Adrenal gland (tissue), 12 donors: Measurements from ENCODE around the gene CNTLN. TPM values are rescaled to one million over a fixed set of nuclear protein-coding genes. Genes with fewer than 3 reads are reported as not detected.

Experiments used
- DNase-seq, 7 donors: peaks; one replicate each; pipeline ENCODE4 v3.0.0-alpha.2; 2019 to 2020
- H3K27ac ChIP-seq, 5 donors: fragments of 200-600 bp; sonication (generic) in 4 of 5; 1 replicate in 3 of 5; 2 replicates in 2 of 5; pipeline versions ENCODE4 v1.5.1 to v1.8.0; 2016 to 2020; ENCODE audit warnings: mild to moderate bottlenecking in 1 of 5
- H3K27me3 ChIP-seq: fragments of 200-600 bp; 2 replicates; pipeline ENCODE4 v1.8.0; 2021
- H3K36me3 ChIP-seq, 2 donors: fragments of 200-600 bp; replicated peaks in 1 of 2; 1 replicate in 1 of 2; 2 replicates in 1 of 2; pipeline versions ENCODE4 v1.5.1 to v1.8.0; 2018 to 2022
- H3K4me1 ChIP-seq, 2 donors: fragments of 200-600 bp; replicated peaks in 1 of 2; 1 replicate in 1 of 2; 2 replicates in 1 of 2; pipeline versions ENCODE4 v1.5.1 to v1.8.0; 2018 to 2021
- H3K4me3 ChIP-seq, 4 donors: fragments of 200-600 bp; sonication (generic) in 3 of 4; one replicate each; pipeline ENCODE4 v1.5.1; 2016 to 2018
- H3K9me3 ChIP-seq, 3 donors: fragments of 200-600 bp; sonication (generic) in 1 of 3; replicated peaks in 1 of 3; 1 replicate in 2 of 3; 2 replicates in 1 of 3; pipeline versions ENCODE4 v1.5.1 to v1.8.0; 2016 to 2021
- POLR2A ChIP-seq, 2 donors: fragments of 450-650 bp; IDR thresholded peaks; one replicate each; pipeline ENCODE4 v1.6.1; 2017; ENCODE audit warnings: antibody characterized with exemption in 2 of 2, mild to moderate bottlenecking in 2 of 2, moderate library complexity in 1 of 2
- WGBS, 4 donors: extraction: QIAGEN DNeasy Blood & Tissue Kit in 2 of 4; methylation state at CpG; one replicate each; pipeline versions ENCODE4 v1.1.5 to v1.1.7; 2013 to 2017; 5-methylcytosine and 5-hydroxymethylcytosine counted together
- intact Hi-C, 2 donors: fragments of 100-400 bp; cut with DNase I; formaldehyde crosslinking; loops; one replicate each; pipeline versions ENCODE4 v1.14.1 to v1.15.0; 2022 to 2023
- polyA plus RNA-seq, 3 donors: library from polyadenylated mRNA; stranded (reverse); fragments of 200-250 nt in 2 of 3; fragments of 350-450 nt in 1 of 3; fragmentation: Illumina TruSeq in 1 of 3; extraction: RNeasy Lipid Tissue Mini Kit (QIAGEN cat#74804) in 1 of 3; gene quantifications; one replicate each; pipeline ENCODE4 v1.2.3, GENCODE V29; 2013 to 2014
- total RNA-seq, 9 donors: library from RNA; depleted of rRNA in 4 of 9; stranded (reverse); fragments of >200 nt in 4 of 9; fragments of 120-200 nt in 1 of 9; fragmentation: NEBNext Ultra II Directional in 1 of 9; extraction: Animal tissue kit (Norgen Biotek cat#: 25700) in 1 of 9; gene quantifications; one replicate each; pipeline versions ENCODE4 v1.1.0 to v1.2.4, GENCODE V29; 2013 to 2023
- TF ChIP-seq, protein P1 (sequence below), 6 experiments: fragments of 450-650 bp in 4 of 6; fragments of 200-600 bp in 2 of 6; sonication (generic) in 1 of 6; IDR thresholded peaks; 1 replicate in 5 of 6; 2 replicates in 1 of 6; pipeline versions ENCODE4 v1.5.1 to v1.8.0; 2016 to 2021; ENCODE audit warnings: antibody characterized with exemption in 6 of 6, mild to moderate bottlenecking in 2 of 6, moderate library complexity in 1 of 6
- donor health status: healthy with polysubstance abuse.
- donor health status: Bipolar disorder and iron deficiency.
- donor health status: DM: yes; HTN: yes; CAD: no.
- donor health status: DM: no; HTN: no; CAD: no.
- donor health status: DM: no; HTN: no; CAD: no.
- donor health status: DM: yes; HTN: yes; CAD: no.

Gene CNTLN
- total and polyA plus RNA-seq, 12 donors: 2.1 to 13.6 (median 6.4) TPM

DNA sequence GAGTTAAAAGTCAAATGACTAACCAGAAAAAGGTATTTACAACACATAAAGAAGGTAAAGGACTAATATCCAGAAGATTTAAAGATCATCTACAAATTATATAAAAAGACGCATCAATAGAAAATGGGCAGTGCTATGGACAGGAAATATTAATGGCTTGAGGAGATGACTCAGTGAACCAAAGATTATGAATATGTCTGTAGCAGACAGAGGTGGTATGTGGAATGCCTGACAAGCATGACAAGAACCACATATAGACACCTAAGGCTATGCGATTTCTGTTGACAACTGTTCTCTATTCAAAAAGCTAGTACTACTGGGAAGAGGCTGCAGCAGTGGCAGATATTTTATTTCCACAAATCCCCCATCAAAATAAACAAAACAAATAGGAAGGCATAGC lies 267.0 kb downstream of the CNTLN start:
- H3K9me3 ChIP-seq: no peaks in the 10 kb centered on the region
- intact Hi-C loops: no loop called here
- H3K27me3 ChIP-seq: no peaks in the 10 kb centered on the region
- DNase-seq: no peak
- H3K4me3 ChIP-seq: no peak overlapping the region
- 73 to 98% (median 97%) methylated on average over 2 of the region's 2 CpGs for WGBS, 4 donors
- no peak overlapping the region for H3K27ac ChIP-seq
- H3K4me1 ChIP-seq: no peaks in the 10 kb centered on the region
- no peaks in the 10 kb centered on the region for H3K36me3 ChIP-seq
- TF ChIP-seq, protein P1, sequence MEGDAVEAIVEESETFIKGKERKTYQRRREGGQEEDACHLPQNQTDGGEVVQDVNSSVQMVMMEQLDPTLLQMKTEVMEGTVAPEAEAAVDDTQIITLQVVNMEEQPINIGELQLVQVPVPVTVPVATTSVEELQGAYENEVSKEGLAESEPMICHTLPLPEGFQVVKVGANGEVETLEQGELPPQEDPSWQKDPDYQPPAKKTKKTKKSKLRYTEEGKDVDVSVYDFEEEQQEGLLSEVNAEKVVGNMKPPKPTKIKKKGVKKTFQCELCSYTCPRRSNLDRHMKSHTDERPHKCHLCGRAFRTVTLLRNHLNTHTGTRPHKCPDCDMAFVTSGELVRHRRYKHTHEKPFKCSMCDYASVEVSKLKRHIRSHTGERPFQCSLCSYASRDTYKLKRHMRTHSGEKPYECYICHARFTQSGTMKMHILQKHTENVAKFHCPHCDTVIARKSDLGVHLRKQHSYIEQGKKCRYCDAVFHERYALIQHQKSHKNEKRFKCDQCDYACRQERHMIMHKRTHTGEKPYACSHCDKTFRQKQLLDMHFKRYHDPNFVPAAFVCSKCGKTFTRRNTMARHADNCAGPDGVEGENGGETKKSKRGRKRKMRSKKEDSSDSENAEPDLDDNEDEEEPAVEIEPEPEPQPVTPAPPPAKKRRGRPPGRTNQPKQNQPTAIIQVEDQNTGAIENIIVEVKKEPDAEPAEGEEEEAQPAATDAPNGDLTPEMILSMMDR (IDR thresholded peaks at IDR 0.05): no peak
- TF ChIP-seq POLR2A (IDR thresholded peaks at IDR 0.05): no peak

DNA sequence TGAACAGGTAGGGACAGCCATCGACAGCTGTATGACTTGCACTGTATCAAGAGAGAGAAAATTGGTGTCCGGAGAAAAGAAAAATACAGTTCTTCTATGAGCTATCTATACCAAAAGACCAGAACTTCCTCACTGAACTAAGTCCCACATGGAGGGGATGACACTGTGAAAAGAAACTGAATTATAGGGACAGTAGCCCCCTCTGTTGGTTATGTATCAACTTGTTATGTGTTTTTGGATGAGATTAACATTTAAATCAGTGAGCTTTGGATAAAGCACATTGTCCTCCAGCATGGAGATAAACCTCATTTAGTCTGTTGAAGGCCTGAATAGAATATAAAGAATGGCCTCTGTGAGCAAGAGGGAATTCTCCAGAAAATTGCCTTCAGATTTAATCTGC lies 267.5 kb downstream of the CNTLN start:
- Histone ChIP-seq H3K9me3 (no peaks in the 10 kb centered on the region), H3K4me3 (no peak overlapping the region), H3K27ac (no peak overlapping the region), H3K4me1 (no peaks in the 10 kb centered on the region), H3K27me3 (no peaks in the 10 kb centered on the region), H3K36me3 (no peaks in the 10 kb centered on the region)
- 96 to 100% (median 98%) methylated on average over 2 of the region's 2 CpGs for WGBS, 4 donors
- no peak for DNase-seq
- TF ChIP-seq, protein P1 (IDR thresholded peaks at IDR 0.05): no peak
- TF ChIP-seq POLR2A (IDR thresholded peaks at IDR 0.05): no peak
- intact Hi-C loops: no loop called here

DNA sequence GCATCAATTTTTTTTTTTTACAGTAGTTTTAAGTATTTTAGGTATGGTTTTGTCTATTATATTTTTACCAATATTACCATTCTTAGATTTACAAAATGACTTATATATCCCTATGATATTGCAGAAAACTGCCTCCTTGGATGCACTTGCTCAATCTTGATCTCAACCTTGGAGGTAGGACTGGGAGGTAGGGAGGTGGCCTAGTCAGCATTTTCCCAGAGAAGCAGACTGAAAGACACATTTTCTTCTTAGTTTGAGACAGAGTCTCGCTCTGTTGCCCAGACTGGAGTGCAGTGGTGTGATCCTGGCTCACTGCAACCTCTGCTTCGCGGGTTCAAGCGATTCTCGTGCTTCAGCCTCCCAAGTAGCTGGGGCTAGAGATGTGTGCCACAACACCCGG lies 268.7 kb downstream of the CNTLN start:
- no peak for TF ChIP-seq POLR2A (IDR thresholded peaks at IDR 0.05)
- TF ChIP-seq, protein P1 (IDR thresholded peaks at IDR 0.05): no peak

DNA sequence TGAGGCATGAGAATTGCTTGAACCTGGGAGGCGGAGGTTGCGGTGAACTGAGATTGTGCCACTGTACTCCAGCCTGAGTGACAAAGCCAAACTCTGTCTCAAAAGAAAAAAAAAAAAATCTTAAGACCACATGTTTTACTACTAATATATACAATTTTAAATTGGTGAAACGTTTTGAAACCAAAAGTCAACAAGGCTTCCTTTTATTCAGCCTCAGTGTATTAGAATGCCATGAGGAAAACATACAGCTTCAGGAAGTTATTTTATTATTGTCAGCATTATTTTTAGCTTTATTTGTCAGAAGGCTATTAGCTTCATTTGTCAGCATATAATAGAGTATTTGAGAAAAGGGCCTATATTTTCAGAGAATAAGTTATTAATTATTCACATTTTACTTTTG lies 280.1 kb downstream of the CNTLN start:
- Histone ChIP-seq H3K27me3 (no peaks in the 10 kb centered on the region), H3K4me3 (no peak overlapping the region), H3K4me1 (no peaks in the 10 kb centered on the region), H3K9me3 (no peaks in the 10 kb centered on the region), H3K36me3 (no peaks in the 10 kb centered on the region), H3K27ac (peak overlapping the region in 2 of 5 donors; percentile 14 to 47)
- 80 to 85% (median 84%) methylated on average over 3 of the region's 3 CpGs for WGBS, 4 donors
- no peak for DNase-seq
- intact Hi-C loops: no loop called here
- TF ChIP-seq POLR2A (IDR thresholded peaks at IDR 0.05): no peak
- TF ChIP-seq, protein P1 (IDR thresholded peaks at IDR 0.05): no peak

More for the DNA sequence above, 268.7 kb downstream of the CNTLN start:
- DNase-seq: no peak
- Histone ChIP-seq H3K36me3 (no peaks in the 10 kb centered on the region), H3K27ac (no peak overlapping the region), H3K4me1 (no peaks in the 10 kb centered on the region), H3K4me3 (no peak overlapping the region), H3K9me3 (no peaks in the 10 kb centered on the region), H3K27me3 (no peaks in the 10 kb centered on the region)
- 95 to 99% (median 96%) methylated on average over 6 of the region's 6 CpGs for WGBS, 4 donors
- intact Hi-C loops: no loop called here
